ENCODE results near the gene PYDC1.

The PYDC1 gene

GRCh38 chr16:31223044-31223443 lies 6.1 kb upstream of the PYDC1 start:
- Histone ChIP-seq H3K4me1 (ENCODE audit: insufficient read depth, low read length) (no peaks in the 10 kb centered on the region), H2AFZ (ENCODE audit: low read depth, low read length) (no peak overlapping the region), H3K4me3 (ENCODE audit: low read depth in 1 of 2, low read length in 2 of 2) (no peak overlapping the region), H3K4me2 (ENCODE audit: insufficient read depth, low read length) (no peak overlapping the region), H3K79me2 (ENCODE audit: insufficient read depth, low read length) (no peaks in the 10 kb centered on the region), H3K27ac (ENCODE audit: low read length) (no peak overlapping the region), H3K9me3 (ENCODE audit: insufficient read depth, low read length, severe bottlenecking) (no peaks in the 10 kb centered on the region), H3K9ac (ENCODE audit: low read depth, low read length) (no peak overlapping the region), H4K20me1 (ENCODE audit: insufficient read depth, low read length) (no peaks in the 10 kb centered on the region), H3K36me3 (ENCODE audit: insufficient read depth, low read length) (no peaks in the 10 kb centered on the region), H3K27me3 (ENCODE audit: insufficient read depth, low read length, poor library complexity) (peaks cover 8% of the 10 kb centered on the region)
- no peak for TF ChIP-seq EZH2 (IDR thresholded peaks at IDR 0.05; ENCODE audit: borderline replicate concordance, low read depth, low read length, severe bottlenecking)
- TF ChIP-seq CTCF (IDR thresholded peaks at IDR 0.05; ENCODE audit: borderline replicate concordance, extremely low read depth, low read length, poor library complexity, severe bottlenecking): no peak
- ATAC-seq (ENCODE audit: insufficient read depth, low read depth) (no peak), DNase-seq (no peak)

GRCh38 chr16:31221357-31222160 lies 4.6 kb upstream of the PYDC1 start:
- H3K9ac ChIP-seq (ENCODE audit: low read depth, low read length): no peak overlapping the region
- ATAC-seq (ENCODE audit: insufficient read depth, low read depth): no peak
- TF ChIP-seq CTCF (IDR thresholded peaks at IDR 0.05; ENCODE audit: borderline replicate concordance, extremely low read depth, low read length, poor library complexity, severe bottlenecking) (no peak), EZH2 (IDR thresholded peaks at IDR 0.05; ENCODE audit: borderline replicate concordance, low read depth, low read length, severe bottlenecking) (no peak)
- no peaks in the 10 kb centered on the region for H3K36me3 ChIP-seq (ENCODE audit: insufficient read depth, low read length)
- no peak overlapping the region for H3K4me2 ChIP-seq (ENCODE audit: insufficient read depth, low read length)
- peaks cover 8% of the 10 kb centered on the region for H3K27me3 ChIP-seq (ENCODE audit: insufficient read depth, low read length, poor library complexity)
- H4K20me1 ChIP-seq (ENCODE audit: insufficient read depth, low read length): no peaks in the 10 kb centered on the region
- no peak overlapping the region for H2AFZ ChIP-seq (ENCODE audit: low read depth, low read length)
- H3K27ac ChIP-seq (ENCODE audit: low read length): no peak overlapping the region
- no peaks in the 10 kb centered on the region for H3K4me1 ChIP-seq (ENCODE audit: insufficient read depth, low read length)
- H3K9me3 ChIP-seq (ENCODE audit: insufficient read depth, low read length, severe bottlenecking): no peaks in the 10 kb centered on the region
- H3K4me3 ChIP-seq (ENCODE audit: low read depth in 1 of 2, low read length in 2 of 2): no peak overlapping the region
- DNase-seq: no peak
- H3K79me2 ChIP-seq (ENCODE audit: insufficient read depth, low read length): no peaks in the 10 kb centered on the region

- Histone ChIP-seq H3K79me2 (ENCODE audit: insufficient read depth, low read length) (no peaks in the 10 kb centered on the region), H3K27me3 (ENCODE audit: insufficient read depth, low read length, poor library complexity) (peaks cover 8% of the 10 kb centered on the region)
Observed at GRCh38 chr16:31219154-31219741, 2.3 kb upstream of the PYDC1 start.

More at GRCh38 chr16:31219154-31219741, 2.3 kb upstream of the PYDC1 start:
- Histone ChIP-seq H3K9me3 (ENCODE audit: insufficient read depth, low read length, severe bottlenecking) (no peaks in the 10 kb centered on the region), H2AFZ (ENCODE audit: low read depth, low read length) (no peak overlapping the region), H3K9ac (ENCODE audit: low read depth, low read length) (no peak overlapping the region), H3K4me3 (ENCODE audit: low read depth in 1 of 2, low read length in 2 of 2) (no peak overlapping the region), H3K4me2 (ENCODE audit: insufficient read depth, low read length) (no peak overlapping the region), H3K4me1 (ENCODE audit: insufficient read depth, low read length) (no peaks in the 10 kb centered on the region), H3K36me3 (ENCODE audit: insufficient read depth, low read length) (no peaks in the 10 kb centered on the region), H4K20me1 (ENCODE audit: insufficient read depth, low read length) (no peaks in the 10 kb centered on the region), H3K27ac (ENCODE audit: low read length) (no peak overlapping the region)
- no peak for TF ChIP-seq CTCF (IDR thresholded peaks at IDR 0.05; ENCODE audit: borderline replicate concordance, extremely low read depth, low read length, poor library complexity, severe bottlenecking)
- no peak for TF ChIP-seq EZH2 (IDR thresholded peaks at IDR 0.05; ENCODE audit: borderline replicate concordance, low read depth, low read length, severe bottlenecking)
- ATAC-seq (ENCODE audit: insufficient read depth, low read depth): no peak
- no peak for DNase-seq

All from DND-41 (cell line).